Neural crest cell (in vitro differentiated cells): ENCODE results near the gene TROAP. TPM values are rescaled to one million over a fixed set of nuclear protein-coding genes. Genes with fewer than 3 reads are reported as not detected.

Experiments
- DNase-seq: peaks from one replicate; pipeline ENCODE4 v3.0.0; 2021; ENCODE audit warnings: low read depth, mixed read lengths, low spot score
- H3K27ac Mint-ChIP-seq: one replicate; pipeline ENCODE4 v1.8.0; 2021; ENCODE audit warnings: mild to moderate bottlenecking, mixed read lengths; ENCODE audit not compliant: unreplicated experiment
- H3K27me3 Mint-ChIP-seq: 2 replicates; pipeline ENCODE4 v1.8.0; 2021; ENCODE audit warnings: low read depth, mild to moderate bottlenecking, mixed read lengths
- H3K36me3 Mint-ChIP-seq: 2 replicates; pipeline ENCODE4 v1.8.0; 2021; ENCODE audit warnings: low read depth, mild to moderate bottlenecking, mixed read lengths
- H3K4me1 Mint-ChIP-seq: 2 replicates; pipeline ENCODE4 v1.8.0; 2021; ENCODE audit warnings: mixed read lengths
- H3K4me3 Mint-ChIP-seq: one replicate; pipeline ENCODE4 v1.8.0; 2021; ENCODE audit warnings: mild to moderate bottlenecking, mixed read lengths
- H3K9me3 Mint-ChIP-seq: 2 replicates; pipeline ENCODE4 v1.8.0; 2021; ENCODE audit warnings: mixed read lengths
- long read RNA-seq: library from polyadenylated mRNA; unstranded; transcript quantifications from one replicate; pipeline ENCODE4 v2.0.0, GENCODE V29; 2020
- total RNA-seq: library from RNA; stranded (reverse); gene quantifications from 2 replicates; pipeline ENCODE4 v1.2.1, GENCODE V29; 2021
- TF ChIP-seq, protein P1 (sequence below): fragments of 200-600 bp; sonication (generic); conservative IDR thresholded peaks from 2 replicates; pipeline ENCODE4 v1.5.0; 2021; ENCODE audit warnings: antibody characterized with exemption, mild to moderate bottlenecking

TROAP gene, protein sequence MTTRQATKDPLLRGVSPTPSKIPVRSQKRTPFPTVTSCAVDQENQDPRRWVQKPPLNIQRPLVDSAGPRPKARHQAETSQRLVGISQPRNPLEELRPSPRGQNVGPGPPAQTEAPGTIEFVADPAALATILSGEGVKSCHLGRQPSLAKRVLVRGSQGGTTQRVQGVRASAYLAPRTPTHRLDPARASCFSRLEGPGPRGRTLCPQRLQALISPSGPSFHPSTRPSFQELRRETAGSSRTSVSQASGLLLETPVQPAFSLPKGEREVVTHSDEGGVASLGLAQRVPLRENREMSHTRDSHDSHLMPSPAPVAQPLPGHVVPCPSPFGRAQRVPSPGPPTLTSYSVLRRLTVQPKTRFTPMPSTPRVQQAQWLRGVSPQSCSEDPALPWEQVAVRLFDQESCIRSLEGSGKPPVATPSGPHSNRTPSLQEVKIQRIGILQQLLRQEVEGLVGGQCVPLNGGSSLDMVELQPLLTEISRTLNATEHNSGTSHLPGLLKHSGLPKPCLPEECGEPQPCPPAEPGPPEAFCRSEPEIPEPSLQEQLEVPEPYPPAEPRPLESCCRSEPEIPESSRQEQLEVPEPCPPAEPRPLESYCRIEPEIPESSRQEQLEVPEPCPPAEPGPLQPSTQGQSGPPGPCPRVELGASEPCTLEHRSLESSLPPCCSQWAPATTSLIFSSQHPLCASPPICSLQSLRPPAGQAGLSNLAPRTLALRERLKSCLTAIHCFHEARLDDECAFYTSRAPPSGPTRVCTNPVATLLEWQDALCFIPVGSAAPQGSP
- total RNA-seq, result 88.0 and 91.2 TPM in 2 replicates
- long read RNA-seq, partial matches to known transcripts, result 6 of 14 reads
- long read RNA-seq, other reads (novel, unspliced or antisense), result 5 of 14 reads

DNA sequence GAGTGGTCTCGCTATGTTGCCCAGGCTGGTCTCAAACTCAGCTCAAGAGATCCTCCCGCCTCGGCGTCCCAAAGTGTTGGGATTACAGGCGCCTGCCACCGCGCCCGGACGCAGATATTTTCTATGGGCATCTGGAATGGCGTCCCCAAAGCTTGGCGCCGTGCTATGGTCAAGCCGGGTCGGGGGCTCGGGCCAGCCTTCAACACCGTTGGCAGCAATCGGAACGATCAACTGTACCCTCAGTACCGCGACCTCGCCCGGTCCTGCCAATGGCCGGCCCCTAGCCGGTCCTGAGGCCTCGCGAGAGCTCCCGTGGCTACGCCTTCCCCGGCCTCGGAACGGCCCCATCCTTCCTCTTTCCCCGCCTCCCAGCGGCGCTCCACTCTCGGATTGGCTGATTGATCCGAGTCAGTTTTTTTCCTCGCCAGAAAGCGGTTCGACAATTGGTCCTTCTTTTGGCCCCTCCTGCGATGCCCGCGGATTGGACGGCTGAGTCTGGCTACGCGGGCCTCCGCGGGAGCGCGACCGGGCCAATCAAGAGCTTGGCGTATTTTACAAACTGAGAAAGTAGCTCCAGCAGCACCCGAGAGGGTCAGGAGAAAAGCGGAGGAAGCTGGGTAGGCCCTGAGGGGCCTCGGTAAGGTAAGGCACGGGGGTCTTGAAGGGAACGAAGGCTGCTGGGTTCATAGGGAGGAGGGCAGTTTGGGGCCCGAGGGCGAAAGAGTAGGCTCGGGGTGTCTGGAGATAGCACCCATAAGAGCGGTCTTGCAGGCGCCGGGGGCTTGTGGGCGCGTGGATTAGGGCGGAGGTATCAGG is at the start of gene TROAP:
Gene TROAP (plus strand): TSS at position 548 of the 816 bp plus-strand sequence. CDS start 354 bp downstream, outside the sequence.
- peak; percentile 97 for DNase-seq
- Mint-ChIP-seq H3K36me3 (peaks cover 4% of the 10 kb centered on the region), H3K27ac (peak within 1 kb of the TSS; percentile 93), H3K4me1 (peaks cover 24% of the 10 kb centered on the region), H3K9me3 (no peaks in the 10 kb centered on the region), H3K4me3 (peak within 1 kb of the TSS; percentile 99), H3K27me3 (peaks cover 14% of the 10 kb centered on the region)
- TF ChIP-seq, protein P1, sequence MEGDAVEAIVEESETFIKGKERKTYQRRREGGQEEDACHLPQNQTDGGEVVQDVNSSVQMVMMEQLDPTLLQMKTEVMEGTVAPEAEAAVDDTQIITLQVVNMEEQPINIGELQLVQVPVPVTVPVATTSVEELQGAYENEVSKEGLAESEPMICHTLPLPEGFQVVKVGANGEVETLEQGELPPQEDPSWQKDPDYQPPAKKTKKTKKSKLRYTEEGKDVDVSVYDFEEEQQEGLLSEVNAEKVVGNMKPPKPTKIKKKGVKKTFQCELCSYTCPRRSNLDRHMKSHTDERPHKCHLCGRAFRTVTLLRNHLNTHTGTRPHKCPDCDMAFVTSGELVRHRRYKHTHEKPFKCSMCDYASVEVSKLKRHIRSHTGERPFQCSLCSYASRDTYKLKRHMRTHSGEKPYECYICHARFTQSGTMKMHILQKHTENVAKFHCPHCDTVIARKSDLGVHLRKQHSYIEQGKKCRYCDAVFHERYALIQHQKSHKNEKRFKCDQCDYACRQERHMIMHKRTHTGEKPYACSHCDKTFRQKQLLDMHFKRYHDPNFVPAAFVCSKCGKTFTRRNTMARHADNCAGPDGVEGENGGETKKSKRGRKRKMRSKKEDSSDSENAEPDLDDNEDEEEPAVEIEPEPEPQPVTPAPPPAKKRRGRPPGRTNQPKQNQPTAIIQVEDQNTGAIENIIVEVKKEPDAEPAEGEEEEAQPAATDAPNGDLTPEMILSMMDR, result no peak

- TF ChIP-seq, protein P1, result no peak
- no peak for DNase-seq
- Mint-ChIP-seq H3K4me3 (no peak overlapping the region), H3K27me3 (peaks cover 3% of the 10 kb centered on the region), H3K36me3 (peaks cover 17% of the 10 kb centered on the region), H3K4me1 (peaks cover 11% of the 10 kb centered on the region), H3K27ac (no peak overlapping the region), H3K9me3 (no peaks in the 10 kb centered on the region)
These were observed 49.2 kb upstream of the TROAP start for GRCh38 chr12:49273726-49274395.

DNA sequence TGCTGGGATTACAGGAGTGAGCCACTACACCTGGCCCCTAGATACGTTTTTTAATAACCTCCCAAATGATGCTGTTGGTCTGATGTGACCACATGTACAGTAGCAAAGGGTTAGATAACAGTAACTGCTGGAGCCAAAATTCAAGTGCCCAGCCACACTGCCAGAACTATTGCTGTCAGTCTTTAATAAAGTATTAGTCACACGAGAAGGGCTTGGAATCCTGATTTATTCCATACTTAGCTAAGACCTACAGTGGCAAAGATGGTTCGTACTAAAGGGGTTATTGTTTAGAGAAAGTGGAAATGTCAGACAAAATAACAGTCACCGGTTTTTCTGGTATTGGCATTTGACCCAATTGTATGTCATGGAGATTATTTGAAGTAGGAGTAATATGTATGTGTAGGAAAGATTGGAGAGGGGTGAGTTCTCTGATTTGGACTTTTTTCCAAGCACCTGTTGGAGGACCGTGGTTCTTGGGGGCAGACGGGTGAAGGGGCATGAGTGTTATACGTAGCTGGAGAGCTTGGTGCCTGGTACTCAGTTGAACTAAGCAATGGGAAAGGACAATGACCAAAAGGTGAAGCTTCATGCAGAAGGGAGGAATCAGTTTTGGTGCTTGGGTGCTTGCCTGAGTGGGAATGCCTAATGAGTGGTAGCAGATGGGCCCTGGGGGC is 48.5 kb upstream of the TROAP start:
- Mint-ChIP-seq H3K27me3 (peaks cover 3% of the 10 kb centered on the region), H3K27ac (no peak overlapping the region), H3K9me3 (no peaks in the 10 kb centered on the region), H3K4me1 (peaks cover 13% of the 10 kb centered on the region), H3K4me3 (no peak overlapping the region), H3K36me3 (peaks cover 14% of the 10 kb centered on the region)
- no peak for DNase-seq
- TF ChIP-seq, protein P1, result no peak

GRCh38 chr12:49276304-49277290 is 46.5 kb upstream of the TROAP start:
- Mint-ChIP-seq H3K4me3 (no peak overlapping the region), H3K4me1 (peaks cover 24% of the 10 kb centered on the region), H3K27me3 (peaks cover 3% of the 10 kb centered on the region), H3K9me3 (no peaks in the 10 kb centered on the region), H3K27ac (peak overlapping the region; percentile 81), H3K36me3 (peaks cover 5% of the 10 kb centered on the region)
- no peak for DNase-seq
- TF ChIP-seq, protein P1, result no peak
